Stimulated activated naive CD4-positive, alpha-beta T cell treated with Interleukin-2 at 50 U/mL for 16 hours (primary cell): ENCODE data around the gene MAGI1.

Experiments
- DNase-seq: peaks from one replicate; lab custom pipeline; 2025; lab: John Stamatoyannopoulos, UW

The MAGI1 gene

GRCh38 chr3:65971293-65972252 lies 67.1 kb downstream of the MAGI1 start:
- no peak for DNase-seq

- DNase-seq = no peak
These were observed 69.7 kb downstream of the MAGI1 start for GRCh38 chr3:65968996-65969395.

GRCh38 chr3:65967451-65967850 lies 71.3 kb downstream of the MAGI1 start:
- no peak for DNase-seq

- DNase-seq = no peak
These were observed 73.9 kb downstream of the MAGI1 start for GRCh38 chr3:65964838-65965237.

DNA sequence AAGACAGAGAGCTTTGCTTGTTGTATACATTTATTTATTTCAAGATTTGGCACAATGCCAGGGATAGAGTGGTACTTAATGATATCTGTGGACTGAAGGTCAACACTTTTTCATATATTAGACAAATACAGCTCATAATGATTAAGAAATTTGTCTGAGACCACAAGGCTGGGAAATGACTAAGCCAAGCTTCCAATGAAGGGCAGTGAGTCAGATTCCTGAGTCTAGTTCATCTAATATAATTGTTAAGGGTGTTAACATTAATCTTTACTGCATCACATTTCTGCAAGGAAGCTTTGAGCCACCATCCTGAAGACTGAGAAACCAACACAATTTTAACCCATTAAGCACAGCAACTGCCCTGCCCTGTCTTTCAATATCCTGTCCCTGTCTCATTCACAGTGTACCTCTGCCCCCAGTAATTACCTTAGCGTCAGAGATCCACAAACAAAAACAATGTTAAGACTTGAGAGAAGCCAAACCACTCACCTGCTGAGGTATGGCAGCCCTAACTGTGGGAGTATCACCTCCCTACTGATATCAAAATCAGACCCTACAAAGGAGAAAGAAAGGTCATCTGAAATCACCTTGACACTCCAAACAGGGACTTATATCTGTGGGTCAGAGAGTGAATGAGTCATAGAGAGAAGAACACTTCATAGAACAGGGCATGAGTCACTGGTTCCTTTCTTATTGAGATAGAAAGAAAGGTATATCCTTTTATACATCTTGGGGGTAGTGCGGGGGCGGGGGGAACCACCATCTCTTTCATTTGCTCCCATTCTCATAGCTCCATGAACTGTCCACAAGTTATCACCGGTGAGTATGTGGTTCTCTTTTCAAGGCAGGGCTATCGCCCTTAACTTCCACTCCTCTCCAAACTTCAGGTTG lies 74.7 kb downstream of the MAGI1 start:
- no peak for DNase-seq

GRCh38 chr3:65961733-65962132 lies 77.0 kb downstream of the MAGI1 start:
- DNase-seq = no peak

DNA sequence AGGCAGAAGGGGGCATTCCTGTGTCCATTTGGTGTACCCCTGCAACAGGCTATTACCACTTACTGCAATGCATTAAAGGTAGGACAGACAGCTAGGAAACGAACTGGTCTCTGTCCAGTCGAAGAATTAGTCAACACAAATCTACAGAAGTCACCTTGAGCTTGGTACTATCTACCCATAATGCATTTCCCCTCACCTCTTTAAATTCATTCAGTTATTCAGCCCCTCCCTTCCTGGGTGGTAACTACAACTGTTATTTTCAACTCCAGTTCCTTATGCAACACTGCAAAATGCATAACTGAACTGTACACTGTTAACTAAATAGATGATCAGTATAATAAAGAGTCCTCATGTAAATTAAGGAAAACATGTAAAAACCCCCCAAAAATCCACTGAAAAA lies 77.6 kb downstream of the MAGI1 start:
- DNase-seq = no peak

DNA sequence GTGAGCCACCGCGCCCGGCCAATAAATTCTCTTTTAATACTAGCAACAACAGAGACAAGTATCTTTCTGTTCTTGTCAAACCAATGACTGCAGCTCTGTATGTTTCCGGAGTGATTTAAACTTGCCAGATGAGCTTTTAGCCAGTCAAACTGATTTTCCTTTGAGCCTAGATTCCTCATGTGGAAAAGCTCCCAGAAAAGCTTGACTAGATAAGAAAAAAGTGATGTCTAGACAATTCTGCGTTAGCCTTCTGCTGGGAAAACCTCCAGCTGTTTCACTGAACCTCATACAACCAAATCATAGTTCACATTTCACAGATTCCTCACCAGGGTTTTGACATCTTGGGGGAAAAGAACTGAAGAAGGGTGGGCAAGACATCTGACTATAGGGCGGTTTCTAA lies 78.6 kb downstream of the MAGI1 start:
- DNase-seq = no peak

- no peak for DNase-seq
These were observed 80.5 kb downstream of the MAGI1 start for GRCh38 chr3:65958216-65958615.

GRCh38 chr3:65955792-65956477 lies 82.8 kb downstream of the MAGI1 start:
- no peak for DNase-seq

DNA sequence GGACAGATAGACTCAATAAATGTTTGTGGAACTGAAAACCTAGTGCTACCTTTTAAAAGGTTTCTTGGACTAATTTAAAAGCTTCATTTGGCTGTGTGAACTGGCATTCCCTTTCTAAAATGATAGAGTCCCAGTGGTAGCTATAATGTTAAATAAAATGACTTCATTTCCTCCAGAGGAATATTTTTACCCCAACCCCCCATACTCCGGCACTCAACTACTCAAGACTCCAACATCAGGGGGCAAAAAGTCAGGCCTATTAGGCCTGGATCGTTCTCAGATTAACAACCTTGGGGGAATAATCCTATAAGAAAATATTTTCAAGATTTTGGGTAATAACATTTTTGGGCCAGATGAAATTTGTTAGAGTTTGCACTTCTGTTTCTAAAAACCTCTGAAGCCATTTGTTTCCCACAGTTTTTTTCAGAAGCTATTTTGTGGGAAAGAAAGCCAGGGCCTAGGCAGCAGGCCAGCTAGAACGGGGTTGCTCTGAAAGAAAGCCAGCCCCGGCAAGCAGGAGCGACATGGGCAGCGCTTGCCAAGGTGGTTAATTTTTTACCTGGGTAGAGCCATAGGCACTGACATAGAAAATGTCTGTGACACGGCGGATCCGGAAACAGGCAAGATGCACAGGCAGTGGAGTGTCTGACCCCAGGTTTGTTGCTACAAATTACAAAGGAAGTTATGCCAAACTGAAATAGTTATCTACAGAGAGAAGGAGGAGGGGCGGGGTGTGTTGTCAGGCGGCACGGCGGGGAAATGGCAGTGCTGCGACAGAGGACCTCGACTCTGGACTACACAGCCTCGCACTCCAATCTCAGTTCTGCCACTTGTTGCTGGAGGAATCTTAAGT lies 84.6 kb downstream of the MAGI1 start:
- DNase-seq = no peak

DNA sequence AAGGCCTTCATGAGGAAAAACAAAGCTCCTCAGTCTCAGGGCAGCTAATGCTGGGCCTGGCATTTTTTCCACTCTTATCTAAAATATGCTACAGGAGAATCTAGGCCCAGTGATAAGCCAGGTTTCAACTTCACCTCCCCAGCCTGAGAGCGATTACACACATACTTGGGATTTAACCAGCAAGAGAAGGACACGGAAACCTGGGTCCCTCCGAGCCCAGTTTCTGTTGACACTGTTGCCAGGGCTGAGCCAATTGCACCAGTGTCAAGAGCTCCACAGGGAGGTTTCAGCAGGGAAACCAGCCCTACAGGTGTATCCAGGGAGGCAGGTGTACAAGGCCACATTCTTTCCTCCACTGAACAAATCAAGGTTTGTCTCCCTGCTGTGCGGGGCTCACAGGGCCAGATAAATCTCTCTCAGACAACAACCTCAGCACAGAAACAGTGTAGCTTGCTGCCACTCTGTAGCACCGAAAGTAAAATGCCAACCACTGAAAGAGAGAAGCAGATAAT lies 85.4 kb downstream of the MAGI1 start:
- no peak for DNase-seq

DNA sequence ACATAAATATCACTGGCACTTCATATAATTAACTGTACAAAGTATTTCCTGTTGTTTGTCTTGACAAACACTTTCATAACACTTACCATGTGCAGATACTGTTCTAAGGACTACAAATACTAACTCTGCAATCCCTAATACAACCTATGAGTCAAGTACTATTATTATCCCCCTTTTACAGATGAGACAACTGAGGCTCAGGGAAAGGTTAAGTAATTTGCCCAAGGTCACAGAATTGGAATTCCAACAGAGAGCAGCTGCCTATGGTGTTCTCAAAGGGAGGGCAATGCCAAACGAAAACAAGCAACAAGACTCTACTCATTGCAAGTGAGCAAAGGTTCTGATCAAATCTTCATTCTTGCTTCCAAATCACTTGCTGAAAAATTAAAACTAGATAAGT lies 85.9 kb downstream of the MAGI1 start:
- DNase-seq = no peak

- DNase-seq = no peak
These were observed 86.7 kb downstream of the MAGI1 start for GRCh38 chr3:65951836-65952505.

GRCh38 chr3:65950340-65951326 lies 88.1 kb downstream of the MAGI1 start:
- DNase-seq = no peak

DNA sequence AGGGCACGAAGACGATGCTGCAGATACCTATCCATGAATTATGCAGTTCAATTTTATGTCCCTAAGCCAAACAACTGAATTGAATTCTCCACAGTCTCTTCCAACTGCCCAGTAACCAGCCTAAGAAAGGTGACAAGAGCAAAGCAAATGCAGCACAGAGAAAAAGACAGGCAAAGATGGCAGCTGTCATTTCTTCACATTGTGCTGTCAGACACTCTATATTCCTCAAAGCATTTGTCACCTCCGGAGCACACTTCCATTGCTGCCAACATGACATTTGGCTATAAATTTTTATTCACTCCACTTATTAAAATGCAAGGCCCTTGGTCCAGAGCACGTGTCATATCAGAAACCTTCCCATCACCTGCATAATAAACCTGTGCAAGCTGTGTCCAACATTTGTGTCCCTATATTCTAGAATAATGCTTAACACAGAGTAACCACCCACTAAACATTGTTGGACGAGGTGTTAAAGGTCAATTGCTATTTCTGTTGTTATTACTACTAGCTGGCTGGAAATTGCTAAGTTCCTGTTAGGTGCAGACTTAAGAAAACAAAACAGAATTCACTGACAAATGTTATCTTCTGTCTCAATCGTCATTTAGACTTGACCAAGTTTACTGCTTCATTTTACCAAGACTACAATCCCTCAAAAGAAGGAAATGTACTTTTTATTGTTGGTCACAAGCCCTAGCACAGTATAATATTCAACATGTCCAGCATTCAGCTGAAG lies 89.7 kb downstream of the MAGI1 start:
- no peak for DNase-seq

DNA sequence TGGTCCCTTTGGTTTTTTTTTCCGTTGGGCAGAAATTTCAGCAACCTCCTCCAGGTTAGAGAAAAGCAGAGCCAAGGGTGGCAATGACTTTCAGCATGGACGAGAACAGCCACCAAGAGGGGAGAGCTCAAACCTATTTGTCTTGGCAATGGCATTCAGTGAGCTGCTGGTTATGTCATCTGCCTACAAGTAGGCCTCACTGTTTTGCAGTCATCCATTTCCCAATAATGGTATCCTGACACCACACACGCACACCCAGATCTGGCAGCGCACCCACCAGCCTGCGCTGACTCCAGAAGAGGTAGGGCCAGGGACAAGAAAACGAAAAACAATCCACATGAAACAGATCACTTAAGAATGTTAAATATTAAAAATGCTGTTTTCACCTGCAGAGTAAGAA lies 92.3 kb downstream of the MAGI1 start:
- DNase-seq = no peak

- DNase-seq = no peak
These were observed 92.8 kb downstream of the MAGI1 start for GRCh38 chr3:65945953-65946352.

- no peak for DNase-seq
These were observed 93.2 kb downstream of the MAGI1 start for GRCh38 chr3:65945480-65945879.
